CD4-positive, alpha-beta T cell treated with Interleukin-15 for 1 hour (primary cell): ENCODE data around the gene ADD3.
A peak's percentile ranks its signal among the peaks of the same experiment; 100 is the strongest.

Experiments used
- DNase-seq: peaks from one replicate; pipeline ENCODE4 v3.0.0-alpha.2; 2020

ADD3 gene, protein sequence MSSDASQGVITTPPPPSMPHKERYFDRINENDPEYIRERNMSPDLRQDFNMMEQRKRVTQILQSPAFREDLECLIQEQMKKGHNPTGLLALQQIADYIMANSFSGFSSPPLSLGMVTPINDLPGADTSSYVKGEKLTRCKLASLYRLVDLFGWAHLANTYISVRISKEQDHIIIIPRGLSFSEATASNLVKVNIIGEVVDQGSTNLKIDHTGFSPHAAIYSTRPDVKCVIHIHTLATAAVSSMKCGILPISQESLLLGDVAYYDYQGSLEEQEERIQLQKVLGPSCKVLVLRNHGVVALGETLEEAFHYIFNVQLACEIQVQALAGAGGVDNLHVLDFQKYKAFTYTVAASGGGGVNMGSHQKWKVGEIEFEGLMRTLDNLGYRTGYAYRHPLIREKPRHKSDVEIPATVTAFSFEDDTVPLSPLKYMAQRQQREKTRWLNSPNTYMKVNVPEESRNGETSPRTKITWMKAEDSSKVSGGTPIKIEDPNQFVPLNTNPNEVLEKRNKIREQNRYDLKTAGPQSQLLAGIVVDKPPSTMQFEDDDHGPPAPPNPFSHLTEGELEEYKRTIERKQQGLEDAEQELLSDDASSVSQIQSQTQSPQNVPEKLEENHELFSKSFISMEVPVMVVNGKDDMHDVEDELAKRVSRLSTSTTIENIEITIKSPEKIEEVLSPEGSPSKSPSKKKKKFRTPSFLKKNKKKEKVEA

DNA sequence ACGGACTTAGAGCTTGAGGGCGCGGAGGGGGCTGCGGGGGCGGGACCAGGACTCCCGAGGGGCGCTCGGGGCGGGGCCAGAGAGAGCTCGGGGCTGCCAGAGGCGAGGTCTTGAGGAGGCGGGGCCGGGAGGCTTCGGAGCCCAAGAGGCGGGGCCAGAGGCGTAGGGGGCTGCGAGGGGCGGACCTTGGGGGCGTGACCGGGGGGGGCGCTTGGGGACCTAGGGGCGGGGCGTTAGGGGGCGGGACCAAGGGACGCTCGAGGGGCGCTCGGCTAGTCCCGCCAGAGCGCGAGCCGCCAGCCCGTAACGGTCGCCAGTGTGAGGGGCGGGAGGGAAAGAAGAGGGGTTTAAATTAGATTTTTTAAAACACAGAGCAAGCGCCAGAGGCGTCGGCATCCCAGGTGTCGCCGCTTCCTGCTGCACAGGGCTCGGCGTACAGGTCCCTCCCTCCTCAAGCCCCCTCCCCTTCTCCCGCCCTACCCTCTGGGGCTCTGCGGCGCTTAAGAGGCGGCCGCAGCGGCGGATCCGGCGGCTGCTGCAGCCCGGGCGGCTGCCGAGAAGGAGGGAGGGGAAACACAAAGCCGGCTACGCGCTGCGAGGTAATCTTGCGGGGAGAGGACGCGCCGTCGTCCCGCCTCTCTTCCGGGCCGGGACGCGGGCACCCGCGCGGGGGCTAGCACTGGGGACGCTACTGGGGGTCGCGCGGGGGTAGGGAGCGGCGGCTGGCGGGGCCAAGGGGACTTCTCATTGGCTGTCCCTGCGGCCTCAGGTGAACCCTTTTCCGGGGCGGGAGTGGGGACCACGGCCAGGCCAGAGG lies at the start of gene ADD3:
ADD3 (plus strand) TSS at position 284 of the 817 bp plus-strand sequence. CDS start 92,670 bp downstream, outside the sequence.
- DNase-seq = peak; percentile 94

DNA sequence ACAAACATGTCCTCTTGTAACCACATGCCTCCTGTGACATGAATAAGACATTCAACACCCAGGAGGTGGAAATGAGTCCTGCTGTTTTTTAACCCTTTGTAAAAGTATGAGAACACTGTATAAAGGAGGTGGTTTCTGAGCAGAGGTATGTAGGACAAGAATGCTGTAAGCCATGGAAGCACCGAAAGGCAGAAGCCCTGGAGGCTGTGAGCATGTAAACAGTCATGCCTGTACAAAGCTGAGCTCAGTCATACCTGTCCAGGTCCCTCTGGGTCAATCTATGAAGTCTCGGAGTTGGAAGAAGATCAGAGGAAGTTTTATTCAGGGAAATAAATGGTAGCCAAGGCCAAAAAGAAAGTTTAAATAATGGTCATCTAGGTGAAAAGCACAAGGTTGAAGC lies 49.7 kb upstream of the ADD3 start:
- DNase-seq = no peak

DNA sequence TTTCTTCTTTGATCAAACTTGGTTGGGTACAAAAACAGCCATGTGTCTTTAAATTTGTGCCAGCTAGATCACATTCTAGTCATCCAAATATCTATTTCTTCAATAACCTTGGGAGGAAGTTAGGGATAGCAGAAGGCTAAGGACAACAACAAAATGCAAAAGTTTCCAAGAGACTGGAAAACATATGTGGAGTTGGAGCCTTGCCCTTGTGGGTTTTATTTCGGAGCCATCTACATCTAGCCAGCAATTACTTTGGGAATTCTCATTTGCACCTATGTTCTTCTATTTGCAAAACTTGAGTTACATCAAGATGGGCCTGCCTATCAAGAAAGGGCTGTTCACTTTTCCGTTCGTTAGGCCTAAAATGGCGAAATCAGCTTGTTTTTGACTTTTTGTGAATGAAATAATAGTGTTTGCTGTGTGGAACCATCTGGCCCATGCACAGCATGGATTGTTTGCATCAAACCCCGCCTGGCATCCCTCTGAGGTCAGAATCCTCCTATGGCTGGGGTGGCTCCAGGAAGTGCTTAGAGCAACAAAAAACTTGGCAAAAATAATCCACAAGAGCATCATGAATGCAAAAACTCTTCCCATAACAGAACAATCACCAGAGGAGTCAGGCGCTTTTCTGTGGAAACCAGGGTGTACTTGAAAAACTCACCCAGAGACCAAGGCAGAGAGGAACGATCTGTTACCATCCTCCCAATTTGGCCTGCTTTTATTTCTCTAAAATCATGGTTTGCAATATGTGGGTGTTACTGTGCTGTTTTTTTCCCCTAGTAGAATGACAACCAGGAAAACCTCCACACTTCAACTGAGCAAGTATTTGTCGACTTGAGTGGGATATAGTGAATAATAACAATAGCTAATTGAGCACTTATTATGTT lies 48.3 kb upstream of the ADD3 start:
- DNase-seq = no peak

DNA sequence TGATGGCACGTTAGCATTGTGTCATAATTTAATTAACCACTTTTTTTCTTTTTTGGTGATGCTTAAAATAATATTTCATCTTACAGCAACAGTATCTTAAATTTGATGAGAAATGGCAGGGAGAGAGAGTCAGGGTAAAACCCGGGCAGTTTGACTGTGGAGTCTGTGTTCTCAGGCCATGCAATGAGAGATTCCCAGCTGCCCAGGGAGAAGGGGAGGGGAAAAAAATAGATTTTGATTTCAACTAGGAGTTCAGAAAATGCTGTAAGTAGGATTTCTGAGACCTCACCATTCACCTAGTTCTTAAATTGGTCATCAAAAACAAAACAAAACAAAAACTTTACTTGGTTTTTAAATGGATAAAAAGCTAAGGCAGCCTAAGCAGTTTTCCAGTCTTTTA lies 47.1 kb upstream of the ADD3 start:
- no peak for DNase-seq

DNA sequence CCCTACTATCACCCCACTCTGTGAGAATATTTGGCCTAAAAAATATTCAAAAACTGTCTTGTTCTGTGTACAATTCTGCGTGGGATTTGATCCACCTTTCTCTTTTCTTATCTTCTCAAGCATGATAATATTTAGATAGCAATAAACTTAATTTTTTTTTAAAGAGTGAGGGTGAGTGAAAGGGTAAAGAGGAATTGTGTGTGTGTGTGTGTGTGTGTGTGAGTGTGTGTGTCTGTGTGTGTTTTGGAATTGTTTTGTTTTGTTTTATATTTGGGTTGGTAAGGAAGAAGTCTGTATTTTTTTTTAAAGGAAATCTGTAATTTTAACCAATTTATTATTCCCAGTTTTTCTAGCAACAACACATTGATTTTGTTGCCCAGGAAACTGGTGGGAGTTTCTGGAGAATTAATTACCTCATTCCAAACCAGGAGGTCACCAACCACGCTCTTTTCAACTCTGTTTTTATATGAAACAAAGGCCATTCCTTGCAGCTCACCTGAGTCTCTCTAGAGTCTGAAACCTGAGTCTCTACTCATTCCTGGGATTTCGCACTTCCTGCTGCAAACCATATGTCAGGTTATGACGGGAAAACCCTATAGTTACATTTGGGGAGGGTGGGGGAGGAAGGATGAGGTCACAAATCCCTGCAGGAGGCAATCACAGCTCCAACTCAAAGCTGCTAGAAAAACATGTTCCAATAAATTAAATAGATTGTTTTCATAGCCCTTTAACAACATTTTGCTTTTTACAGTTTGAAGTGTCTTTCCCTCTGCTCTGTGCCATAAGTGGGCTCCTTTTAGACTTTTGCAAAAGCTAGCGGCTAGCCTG lies 46.4 kb upstream of the ADD3 start:
- no peak for DNase-seq

DNA sequence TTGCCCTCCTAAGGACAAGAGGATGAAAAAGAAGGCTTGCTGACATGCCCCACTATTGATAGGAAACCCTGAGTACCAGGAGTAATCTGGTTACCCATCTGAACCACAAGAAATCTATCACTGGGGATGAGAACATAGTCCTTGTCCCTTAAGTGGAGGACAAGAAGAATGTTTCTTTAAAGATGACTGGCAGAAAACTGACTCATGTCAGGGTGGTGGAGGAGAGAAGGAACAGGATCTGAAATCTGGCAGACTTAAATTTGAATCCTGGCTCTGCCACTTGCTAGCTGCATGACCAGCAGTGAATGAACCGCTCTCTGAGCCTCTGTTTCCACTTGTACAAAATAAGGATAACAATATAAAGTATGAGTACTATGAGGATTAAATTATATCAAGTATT lies 45.5 kb upstream of the ADD3 start:
- DNase-seq = no peak

DNA sequence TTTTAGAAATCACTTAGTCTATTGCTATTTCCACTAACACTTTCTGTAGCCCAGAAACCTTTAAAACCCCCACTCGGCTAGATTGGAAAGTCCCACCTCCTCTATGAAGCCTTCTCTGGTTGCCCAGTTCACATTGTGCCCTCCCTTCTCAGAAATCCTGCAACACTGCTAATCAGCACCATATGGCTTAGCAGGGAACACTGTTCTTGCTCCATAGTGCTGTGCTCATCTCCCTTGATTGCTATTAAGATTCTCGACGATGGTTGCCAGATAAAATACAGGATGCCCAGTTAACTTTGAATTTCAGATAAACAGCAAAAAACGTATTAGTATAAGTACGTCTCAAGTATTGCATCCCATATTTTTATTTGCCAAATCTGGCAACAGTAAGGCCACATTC lies 44.3 kb upstream of the ADD3 start:
- DNase-seq = no peak

DNA sequence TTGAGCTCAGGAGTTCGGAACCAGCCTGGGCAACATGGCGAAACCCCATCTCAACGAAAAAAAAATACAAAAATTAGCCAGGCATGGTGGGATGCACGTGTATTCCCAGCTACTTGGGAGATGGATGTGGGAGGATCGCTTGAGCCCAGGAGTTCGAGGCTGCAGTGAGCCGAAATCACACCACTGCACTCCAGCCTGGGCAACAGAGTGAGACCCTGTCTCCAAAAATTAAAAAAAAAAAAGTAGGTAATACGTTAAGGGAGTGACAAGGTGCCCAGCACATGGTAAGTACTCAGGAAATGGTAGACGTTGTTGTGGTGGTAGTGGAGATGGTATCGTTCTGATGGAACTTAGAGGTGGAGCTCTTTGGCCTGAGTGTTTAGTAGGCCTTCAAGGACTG lies 43.5 kb upstream of the ADD3 start:
- DNase-seq = no peak

DNA sequence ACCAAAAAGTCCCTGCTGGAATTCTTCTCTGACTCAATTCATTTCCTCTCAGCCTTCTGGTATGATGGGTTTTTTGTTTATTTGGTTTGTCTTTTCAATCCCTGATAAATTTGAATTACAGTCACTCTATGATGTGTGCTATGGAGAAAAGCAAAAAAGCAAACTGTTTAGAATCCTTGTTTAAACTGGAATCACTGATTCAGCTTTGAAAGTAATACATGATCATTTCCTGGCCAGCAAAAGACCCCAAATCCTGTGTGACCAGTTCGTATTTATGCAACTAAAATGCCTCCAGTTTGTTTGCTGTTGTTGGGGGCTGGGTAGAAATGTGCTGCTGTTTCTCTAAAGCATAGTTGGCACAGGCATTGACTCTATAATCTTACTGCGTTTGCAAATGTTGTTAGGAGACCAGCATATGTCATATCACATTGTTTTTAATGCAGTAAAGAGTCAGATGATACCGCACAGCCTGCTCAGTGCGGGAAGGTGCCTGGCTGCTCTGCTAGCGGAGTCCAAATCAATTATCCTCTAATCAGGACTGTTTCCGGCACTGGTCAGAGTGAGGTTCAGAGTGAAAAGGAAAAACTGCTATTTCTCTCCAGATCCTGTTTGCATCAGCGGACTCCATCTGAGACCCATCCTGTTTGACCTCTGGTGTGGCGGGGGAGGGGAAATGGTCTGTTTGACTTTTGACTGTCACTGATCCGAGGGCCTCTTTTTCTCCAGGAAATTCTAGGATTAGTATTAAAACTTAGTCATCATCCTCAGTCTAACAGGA lies 40.6 kb upstream of the ADD3 start:
- DNase-seq = no peak

DNA sequence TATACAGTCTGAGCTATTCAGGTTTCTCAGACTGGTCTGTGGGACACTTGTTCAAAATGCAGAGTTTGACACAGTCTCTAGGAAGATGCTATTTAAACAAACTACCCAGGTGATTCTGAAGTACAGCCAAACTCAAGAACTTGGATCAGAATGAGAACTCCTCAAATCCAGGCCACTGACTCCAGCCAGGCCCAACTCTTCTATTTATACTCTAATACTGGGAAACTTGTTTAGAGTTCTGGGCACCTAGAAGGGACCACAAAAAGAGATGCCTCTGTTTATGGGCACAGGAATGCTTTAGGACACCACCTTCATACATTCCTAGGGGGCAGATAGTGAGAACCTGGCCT lies 40.1 kb upstream of the ADD3 start:
- DNase-seq = no peak

DNA sequence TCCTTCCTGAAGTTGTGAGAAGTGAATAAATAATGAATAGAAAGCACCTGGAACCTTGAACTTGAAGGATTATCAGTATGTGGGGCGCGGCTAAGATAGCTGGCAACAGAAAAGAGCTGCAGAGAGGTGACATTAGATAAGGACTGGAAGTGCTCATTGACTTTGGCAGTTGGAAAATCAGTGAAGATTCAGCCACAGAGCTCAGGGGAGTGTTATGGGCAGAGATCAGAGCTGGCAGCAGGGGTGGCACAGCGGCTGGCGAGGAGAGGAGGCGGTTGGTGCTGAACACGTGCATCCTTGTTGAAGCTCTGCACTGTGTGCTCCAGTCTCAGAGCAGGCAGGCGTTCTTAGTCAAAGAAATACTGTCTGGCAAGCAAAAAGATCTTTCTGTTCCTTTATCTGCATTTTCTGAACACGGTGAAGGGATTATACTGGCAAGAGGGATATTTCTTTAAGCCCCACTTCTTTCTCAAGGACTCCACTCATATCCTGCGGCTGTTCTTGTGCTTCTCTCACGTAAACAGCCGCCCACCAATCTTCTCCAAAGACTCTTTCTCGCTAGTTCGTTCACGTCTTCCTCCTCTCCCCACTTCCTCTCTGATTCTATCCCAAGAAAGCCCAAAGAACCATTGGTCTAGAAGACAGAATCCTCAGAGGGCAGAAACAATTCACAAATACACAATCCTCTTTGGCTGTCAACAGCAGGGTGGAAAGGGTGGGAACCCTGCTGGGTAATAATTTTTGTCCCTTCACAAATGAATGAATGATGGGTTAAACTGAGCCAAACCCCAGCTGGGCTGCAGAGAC lies 38.6 kb upstream of the ADD3 start:
- DNase-seq = no peak

DNA sequence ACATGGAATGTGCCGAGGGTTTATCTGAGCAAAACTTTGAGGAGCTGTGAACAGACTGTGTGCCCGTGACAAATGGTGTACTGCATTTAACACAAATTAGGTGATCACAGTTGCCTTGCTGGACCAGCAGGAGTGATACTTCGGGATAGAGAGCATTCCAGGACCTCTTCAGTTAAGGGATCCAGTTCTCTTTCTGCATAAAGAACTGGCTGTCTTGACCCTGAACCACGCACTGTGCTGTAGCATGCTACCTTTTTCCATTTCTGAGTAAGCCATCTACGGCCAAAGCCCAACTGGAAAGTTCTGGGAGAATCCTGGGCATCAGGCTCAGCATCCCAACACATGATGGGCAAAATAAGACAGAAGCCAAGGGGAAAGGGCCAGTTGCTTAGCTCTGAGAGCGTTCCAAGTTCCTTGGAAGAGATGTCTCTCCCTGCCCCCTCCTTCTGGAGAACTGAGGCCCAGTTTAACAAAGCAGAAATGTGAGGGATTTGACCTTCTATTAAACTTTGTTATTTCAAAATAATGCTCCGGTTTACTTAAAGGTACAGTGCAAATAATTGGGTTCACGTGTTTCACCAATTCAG lies 37.9 kb upstream of the ADD3 start:
- DNase-seq = no peak

DNA sequence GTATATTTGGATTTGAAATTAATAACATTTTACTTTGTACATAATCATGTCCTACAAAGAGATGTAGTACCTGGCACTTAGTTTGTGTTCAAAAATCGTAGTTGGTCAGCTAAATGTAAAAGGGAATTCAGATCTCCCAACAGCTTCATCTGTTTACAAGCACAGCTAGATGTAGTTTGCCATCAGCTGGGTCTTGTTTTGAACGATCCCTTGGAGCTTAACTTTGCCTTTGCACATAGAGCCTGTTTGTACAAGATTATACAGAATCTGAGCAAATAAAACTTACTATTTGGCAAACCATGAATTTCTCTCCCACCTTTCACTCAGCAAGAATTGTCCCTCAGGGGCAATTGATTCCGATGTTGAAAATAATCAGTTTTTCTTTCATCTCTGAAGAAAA lies 36.1 kb upstream of the ADD3 start:
- DNase-seq = no peak

DNA sequence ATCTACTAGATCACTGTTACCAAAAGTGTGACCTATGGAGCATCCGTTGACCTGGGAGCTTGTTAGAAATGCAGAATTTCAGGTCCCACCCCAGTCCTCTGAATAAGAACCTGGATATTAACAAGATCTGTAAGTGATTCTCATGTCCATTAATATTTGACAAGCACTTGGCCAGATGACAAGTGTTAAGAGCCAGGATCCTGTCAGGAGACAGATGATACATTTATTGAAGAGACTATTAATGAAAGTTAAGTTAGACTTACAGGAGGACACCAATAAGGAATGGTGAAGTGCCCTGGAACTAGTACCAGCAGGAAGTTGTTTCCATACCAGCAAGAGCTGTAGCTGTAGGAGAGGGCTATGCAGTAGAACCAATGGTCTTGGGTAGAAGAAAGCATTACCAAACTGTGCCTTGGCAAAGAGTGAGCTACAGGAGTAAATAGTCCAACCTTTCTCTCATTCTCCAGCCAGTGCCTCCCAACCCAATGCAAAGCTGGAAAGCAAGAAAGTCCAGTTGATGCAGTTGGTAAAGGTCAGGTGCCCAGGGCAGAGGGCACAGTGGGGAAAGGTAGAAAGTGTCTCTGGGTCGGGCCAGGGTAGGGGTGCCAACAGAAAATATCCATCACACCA lies 35.3 kb upstream of the ADD3 start:
- no peak for DNase-seq

DNA sequence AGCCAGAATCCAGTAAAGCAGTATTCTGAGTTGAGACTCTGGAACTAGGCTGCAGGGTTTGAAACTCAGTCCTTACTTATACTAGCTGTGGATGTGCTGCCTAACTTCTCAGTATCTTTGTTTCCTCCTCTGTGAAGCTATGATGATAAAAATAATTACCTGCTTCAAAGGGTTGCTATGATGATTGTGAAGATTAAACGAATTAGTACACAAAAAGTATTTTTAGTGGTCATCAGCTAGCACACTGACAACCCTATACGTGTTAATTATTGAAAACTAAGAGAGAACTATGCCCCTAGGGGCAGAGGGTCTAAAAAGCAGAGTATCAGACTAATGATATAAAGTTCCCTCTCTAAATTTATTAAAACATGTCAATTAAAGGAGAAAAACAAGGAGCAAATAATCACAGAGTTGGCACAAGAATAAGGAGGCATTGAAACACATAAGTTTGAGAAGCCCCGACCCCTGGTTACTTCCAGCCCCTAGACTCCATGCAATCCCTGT lies 34.4 kb upstream of the ADD3 start:
- no peak for DNase-seq

DNA sequence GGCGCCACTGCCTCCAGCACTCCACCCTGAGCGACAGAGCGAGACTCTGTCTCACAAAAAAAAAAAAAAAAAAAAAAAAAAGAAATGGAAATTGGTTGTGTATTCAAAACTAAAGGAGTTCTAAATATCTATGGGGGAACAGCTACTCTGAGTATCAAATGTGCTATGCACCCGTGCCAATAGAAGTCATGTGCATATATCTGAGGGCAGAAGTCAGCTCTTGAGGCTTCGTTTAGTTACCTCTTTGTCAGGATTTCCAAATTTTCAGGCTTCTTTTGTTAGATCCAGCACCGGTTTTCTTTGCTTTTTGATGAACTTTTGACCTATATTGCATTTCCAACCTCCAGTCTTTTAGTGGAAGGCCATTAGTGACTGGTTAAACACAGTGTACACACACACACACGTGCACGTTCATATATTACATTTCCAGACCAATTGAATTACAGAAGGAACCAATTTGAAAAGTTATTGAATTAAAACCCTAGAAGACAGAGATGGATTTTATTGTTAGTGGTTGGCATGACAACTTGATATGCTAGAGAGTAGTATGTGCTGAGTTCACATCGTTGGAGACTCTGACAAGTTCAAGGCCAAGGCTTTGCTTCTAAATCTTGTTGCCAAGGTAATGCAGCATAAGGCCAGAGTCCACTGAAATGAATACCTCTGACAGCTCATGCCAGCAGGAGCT lies 33.1 kb upstream of the ADD3 start:
- no peak for DNase-seq

DNA sequence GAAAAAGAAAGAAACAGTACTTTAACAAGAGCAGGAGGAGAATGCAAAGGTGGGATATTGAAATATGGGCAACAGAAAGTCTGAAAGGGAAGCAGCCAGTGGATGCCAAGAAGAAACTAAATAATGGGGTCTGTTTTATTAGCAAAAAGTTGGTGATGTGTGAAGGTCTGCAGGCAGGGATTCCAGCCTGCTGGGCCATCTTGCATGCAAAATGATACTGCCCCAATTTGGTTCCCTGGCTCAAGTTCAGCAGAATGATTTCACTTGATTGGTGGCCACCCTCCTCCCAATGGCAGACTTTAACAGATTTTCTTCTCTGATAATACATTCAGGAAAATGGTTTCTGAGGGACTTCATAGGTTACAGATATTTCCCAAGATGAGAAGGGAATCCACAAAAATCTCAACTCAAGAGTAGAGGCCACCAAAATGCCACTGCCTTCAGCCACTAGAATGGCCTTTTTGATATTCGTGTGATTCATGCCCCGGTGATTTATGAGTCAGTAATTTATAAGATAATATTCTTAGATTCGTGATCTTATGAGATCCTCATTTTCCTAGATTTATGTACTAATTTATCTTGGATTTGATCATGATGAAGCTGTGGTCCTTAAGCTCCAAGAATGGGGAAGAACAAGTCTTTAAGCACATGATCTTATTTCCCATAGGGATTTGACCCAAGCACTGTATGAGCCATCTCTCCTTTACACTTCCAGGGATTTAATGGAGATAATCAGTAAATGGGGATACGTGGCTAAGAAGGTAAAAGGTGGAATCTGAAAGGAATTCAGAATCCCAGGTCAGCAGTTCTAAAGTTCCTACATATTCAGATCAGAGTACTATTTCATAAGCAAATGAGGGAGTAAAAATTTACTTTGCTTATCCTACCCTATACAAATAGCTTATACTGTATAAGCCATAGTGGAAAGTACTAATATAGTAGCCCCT lies 32.3 kb upstream of the ADD3 start:
- DNase-seq = no peak
